B cell (primary cell): ENCODE data around the gene VTCN1. TPM values are rescaled to one million over a fixed set of nuclear protein-coding genes. Genes with fewer than 3 reads are reported as not detected.

Experiments
- ATAC-seq: fragments of 200-7000 bp; cut with Tn5 transposase; one replicate; pipeline ENCODE4 v1.10.0; 2021; ENCODE audit warnings: low read depth, mild to moderate bottlenecking, moderate number of reproducible peaks, moderate library complexity
- CTCF ChIA-PET: fragments of 350-600 bp; sonication (Branson Sonifier 250); formaldehyde crosslinking; loops from one replicate; lab custom pipeline; 2021; ENCODE audit warnings: antibody characterized with exemption, inconsistent platforms; lab: Charles Lee
- POLR2A ChIA-PET: fragments of 350-600 bp; sonication (Branson Sonifier 250); formaldehyde crosslinking; loops from one replicate; lab custom pipeline; 2021; ENCODE audit warnings: antibody characterized with exemption; lab: Charles Lee
- DNase-seq: peaks from one replicate; pipeline ENCODE4 v3.0.0; 2013
- H2AFZ ChIP-seq: 2 replicates; pipeline ENCODE4 v1.6.1; 2012; ENCODE audit warnings: mild to moderate bottlenecking, low read depth, low read length; ENCODE audit not compliant: insufficient read depth, poor library complexity, severe bottlenecking
- H3K27ac ChIP-seq, 2 donors: 1 replicate in 1 of 2; 2 replicates in 1 of 2; pipeline ENCODE4 v1.5.1; 2012 to 2013; ENCODE audit warnings: low read length in 2 of 2, mild to moderate bottlenecking in 2 of 2, moderate library complexity in 1 of 2
- H3K27me3 ChIP-seq, 4 experiments: fragments of 200-600 bp in 1 of 4; sonication (generic) in 1 of 4; replicated peaks in 1 of 4; 1 replicate in 2 of 4; 2 replicates in 2 of 4; pipeline versions ENCODE4 v1.6.1 to v1.7.0; 2013 to 2016; ENCODE audit warnings: low read length in 3 of 4, mild to moderate bottlenecking in 2 of 4, mixed read lengths in 1 of 4, moderate library complexity in 1 of 4; ENCODE audit not compliant: insufficient read depth in 4 of 4, control insufficient read depth in 3 of 4; ENCODE audit errors: control extremely low read depth in 1 of 4
- H3K36me3 ChIP-seq, 2 experiments: replicated peaks in 1 of 2; 1 replicate in 1 of 2; 2 replicates in 1 of 2; pipeline versions ENCODE4 v1.6.1 to v1.7.1; 2013; ENCODE audit warnings: low read length in 1 of 2; ENCODE audit not compliant: insufficient read depth in 2 of 2, control insufficient read depth in 1 of 2; ENCODE audit errors: control extremely low read depth in 1 of 2, extremely low read depth in 1 of 2
- H3K4me1 ChIP-seq, 2 donors: fragments of 200-600 bp in 1 of 2; sonication (generic) in 1 of 2; 1 replicate in 1 of 2; 2 replicates in 1 of 2; pipeline versions ENCODE4 v1.5.1 to v1.6.1; 2013 to 2017; ENCODE audit warnings: low read length in 2 of 2; ENCODE audit not compliant: control insufficient read depth in 2 of 2, insufficient read depth in 2 of 2
- H3K4me2 ChIP-seq: replicated peaks from 2 replicates; pipeline ENCODE3; 2012; ENCODE audit warnings: mild to moderate bottlenecking, low read depth, low read length; ENCODE audit not compliant: poor library complexity, severe bottlenecking
- H3K4me3 ChIP-seq, 5 experiments: fragments of 200-600 bp in 1 of 5; sonication (generic) in 1 of 5; 1 replicate in 3 of 5; 2 replicates in 2 of 5; pipeline versions ENCODE4 v1.5.1 to v1.7.0; 2011 to 2016; ENCODE audit warnings: low read length in 4 of 5, mild to moderate bottlenecking in 4 of 5, low read depth in 2 of 5, control low read depth in 1 of 5, moderate library complexity in 1 of 5; ENCODE audit not compliant: insufficient read depth in 1 of 5; ENCODE audit errors: control extremely low read depth in 1 of 5, extremely low read depth in 1 of 5
- H3K79me2 ChIP-seq: fragments of 200-600 bp; sonication (generic); one replicate; pipeline ENCODE4 v1.6.0; 2016; ENCODE audit warnings: low read length; ENCODE audit not compliant: control insufficient read depth, insufficient read depth
- H3K9ac ChIP-seq: fragments of 200-600 bp; sonication (generic); 2 replicates; pipeline ENCODE4 v1.6.1; 2017; ENCODE audit warnings: mild to moderate bottlenecking, low read length, moderate library complexity
- H3K9me3 ChIP-seq, 3 donors: one replicate each; pipeline versions ENCODE4 v1.6.1 to v1.7.1; 2013; ENCODE audit warnings: low read length in 2 of 3; ENCODE audit not compliant: control insufficient read depth in 2 of 3, insufficient read depth in 1 of 3; ENCODE audit errors: control extremely low read depth in 1 of 3
- H4K20me1 ChIP-seq: 2 replicates; pipeline ENCODE4 v1.6.0; 2012; ENCODE audit warnings: mild to moderate bottlenecking, low read length; ENCODE audit not compliant: insufficient read depth, control insufficient read depth, poor library complexity, severe bottlenecking
- H3K27ac Mint-ChIP-seq: one replicate; pipeline ENCODE4 v1.8.0; 2021; ENCODE audit warnings: mixed read lengths
- H3K27me3 Mint-ChIP-seq: one replicate; pipeline ENCODE4 v1.8.0; 2021; ENCODE audit warnings: mixed read lengths
- H3K4me1 Mint-ChIP-seq: one replicate; pipeline ENCODE4 v1.8.0; 2021; ENCODE audit warnings: mixed read lengths
- H3K4me3 Mint-ChIP-seq: one replicate; pipeline ENCODE4 v1.8.0; 2021; ENCODE audit warnings: mixed read lengths
- H3K9me3 Mint-ChIP-seq: one replicate; pipeline ENCODE4 v1.8.0; 2022; ENCODE audit warnings: mixed read lengths; ENCODE audit not compliant: insufficient read depth
- CTCF ChIP-seq: fragments of 200-600 bp; IDR thresholded peaks from one replicate; pipeline ENCODE4 v1.8.0; 2022; ENCODE audit warnings: antibody characterized with exemption, mild to moderate bottlenecking
- EZH2 ChIP-seq: IDR thresholded peaks from 2 replicates; pipeline ENCODE4 v1.6.1; 2012; ENCODE audit warnings: borderline replicate concordance, low read depth, mild to moderate bottlenecking, moderate library complexity, low read length; ENCODE audit not compliant: insufficient read depth, poor library complexity, severe bottlenecking
- WGBS: methylation state at CpG from one replicate; pipeline ENCODE4 v1.1.5; 2013; ENCODE audit warnings: missing lambda C conversion rate; ENCODE audit not compliant: insufficient coverage; 5-methylcytosine and 5-hydroxymethylcytosine counted together
- intact Hi-C: fragments of 100-400 bp; cut with micrococcal nuclease; formaldehyde crosslinking; loops from one replicate; pipeline ENCODE4 v1.10.0; 2022
- polyA plus RNA-seq: library from polyadenylated mRNA; depleted of rRNA; stranded (reverse); fragments of >200 nt; gene quantifications from 2 replicates; pipeline ENCODE4 v1.2.3, GENCODE V29; 2012
- total RNA-seq, 2 donors: library from RNA; stranded (reverse); fragments of 120-200 nt in 1 of 2; gene quantifications; 1 replicate in 1 of 2; 2 replicates in 1 of 2; pipeline versions ENCODE4 v1.2.3 to v1.2.4, GENCODE V29; 2013 to 2022

The VTCN1 gene
- total and polyA plus RNA-seq, 2 donors (not counting 1 experiment from before 2014, with no cell fraction given): not detected

GRCh38 chr1:117231748-117232373 is 21.1 kb upstream of the VTCN1 start:
- H3K27me3 ChIP-seq: no peaks in the 10 kb centered on the region
- ATAC-seq (no peak), DNase-seq (no peak)
- WGBS: 53% methylated on average over 3 of the region's 4 CpGs
- H3K9ac ChIP-seq: no peak overlapping the region
- CTCF ChIA-PET: no interaction called here
- no peak for TF ChIP-seq EZH2
- H4K20me1 ChIP-seq: no peaks in the 10 kb centered on the region
- H3K4me3 Mint-ChIP-seq: no peak overlapping the region
- H3K9me3 ChIP-seq: no peaks in the 10 kb centered on the region
- H3K4me2 ChIP-seq: no peak overlapping the region
- H3K36me3 ChIP-seq: no peaks in the 10 kb centered on the region
- no peak overlapping the region for H3K4me3 ChIP-seq
- intact Hi-C loops: no loop called here
- H3K27ac ChIP-seq: no peak overlapping the region
- H3K4me1 ChIP-seq: no peaks in the 10 kb centered on the region
- peaks cover 8% of the 10 kb centered on the region for H3K27me3 Mint-ChIP-seq
- no peak overlapping the region for H3K27ac Mint-ChIP-seq
- POLR2A ChIA-PET: no interaction called here
- H3K9me3 Mint-ChIP-seq: no peaks in the 10 kb centered on the region
- no peaks in the 10 kb centered on the region for H3K4me1 Mint-ChIP-seq
- H2AFZ ChIP-seq: no peak overlapping the region
- no peaks in the 10 kb centered on the region for H3K79me2 ChIP-seq

GRCh38 chr1:117231312-117231711 is 20.6 kb upstream of the VTCN1 start:
- ChIA-PET POLR2A (no interaction called here), CTCF (no interaction called here)
- no CpG with 5 or more reads among the region's 2 CpGs for WGBS
- Histone ChIP-seq H3K79me2 (no peaks in the 10 kb centered on the region), H3K9ac (no peak overlapping the region), H4K20me1 (no peaks in the 10 kb centered on the region), H3K27me3 (no peaks in the 10 kb centered on the region), H3K4me1 (no peaks in the 10 kb centered on the region), H3K36me3 (no peaks in the 10 kb centered on the region), H3K27ac (no peak overlapping the region), H3K9me3 (no peaks in the 10 kb centered on the region), H2AFZ (no peak overlapping the region), H3K4me3 (no peak overlapping the region), H3K4me2 (no peak overlapping the region)
- Mint-ChIP-seq H3K4me1 (no peaks in the 10 kb centered on the region), H3K27me3 (peaks cover 6% of the 10 kb centered on the region), H3K27ac (no peak overlapping the region), H3K4me3 (no peak overlapping the region), H3K9me3 (no peaks in the 10 kb centered on the region)
- intact Hi-C loops: no loop called here
- ATAC-seq: no peak
- TF ChIP-seq EZH2 (no peak), CTCF (no peak)
- DNase-seq: no peak
